Measurements from ENCODE around the gene AMBRA1. TPM values are rescaled to one million over a fixed set of nuclear protein-coding genes. Genes with fewer than 3 reads are reported as not detected.

AMBRA1 gene
- total and polyA plus RNA-seq, 2 donors (not counting 3 experiments of a cell fraction or from before 2014, with no cell fraction given), result 18.4 to 32.4 TPM

- H4K20me1 ChIP-seq (replicated peaks; ENCODE audit: control insufficient read depth, extremely low read depth, insufficient read depth, low read length), result no peaks in the 10 kb centered on the region
- peak; percentile 37 for DNase-seq (ENCODE audit: low read depth, low spot score)
- H3K79me2 ChIP-seq (ENCODE audit: control insufficient read depth, insufficient read depth, low read length), result no peaks in the 10 kb centered on the region
- no peak overlapping the region for H3K4me3 ChIP-seq (replicated peaks in 1 of 3; ENCODE audit: insufficient read depth in 1 of 3, low read depth in 1 of 3, low read length in 3 of 3)
- no peak overlapping the region for H2AFZ ChIP-seq (ENCODE audit: low read depth, low read length)
- H3K4me2 ChIP-seq (ENCODE audit: insufficient read depth, low read length), result no peak overlapping the region
- H3K27ac ChIP-seq (ENCODE audit: insufficient read depth, low read depth, low read length), result no peak overlapping the region
- no peaks in the 10 kb centered on the region for H3K27me3 ChIP-seq (ENCODE audit: control insufficient read depth in 2 of 2, insufficient read depth in 2 of 2, low read length in 2 of 2)
- intact Hi-C loops (cut with micrococcal nuclease), result no loop called here
- no peak overlapping the region for H3K9ac ChIP-seq (replicated peaks; ENCODE audit: extremely low read depth, insufficient read depth, low read length)
- H3K4me1 ChIP-seq (ENCODE audit: control insufficient read depth, extremely low read depth, insufficient read depth, low read length), result no peaks in the 10 kb centered on the region
- no peak for TF ChIP-seq CTCF (IDR thresholded peaks at IDR 0.05; ENCODE audit: extremely low read depth in 1 of 2, insufficient read depth in 1 of 2, low read depth in 1 of 2, low read length in 2 of 2)
- TF ChIP-seq JUN (IDR thresholded peaks at IDR 0.05; ENCODE audit: borderline replicate concordance, insufficient read depth, insufficient read length, low read depth), result no peak
- no peak for TF ChIP-seq GATA2 (IDR thresholded peaks at IDR 0.05; ENCODE audit: insufficient read depth, insufficient read length, low read depth, low read length)
- TF ChIP-seq MAX (IDR thresholded peaks at IDR 0.05; ENCODE audit: insufficient read depth, insufficient read length), result no peak
- TF ChIP-seq FOS (IDR thresholded peaks at IDR 0.05; ENCODE audit: borderline replicate concordance, insufficient read depth, low read length), result no peak
- no peak for TF ChIP-seq MYC (IDR thresholded peaks at IDR 0.05; ENCODE audit: low read depth, low read length)
- TF ChIP-seq EZH2 (IDR thresholded peaks at IDR 0.05; ENCODE audit: borderline replicate concordance, low read depth, low read length, severe bottlenecking), result no peak
- TF ChIP-seq POLR2A (IDR thresholded peaks at IDR 0.05; ENCODE audit: low read depth, low read length), result no peak
- no peak for TF ChIP-seq POLR2AphosphoS5 (IDR thresholded peaks at IDR 0.05; ENCODE audit: insufficient read depth, low read depth, low read length)
- ChIA-PET CTCF (interaction anchor here (0.6 to 2.4 kb wide), 8 partner anchors 9 to 83 kb away, joined by 3 to 10 read pairs (median 4); no protein-coding TSS in a partner anchor), POLR2A (no interaction called here)
- no peak for FAIRE-seq
- dilution Hi-C loops (cut with MboI; ENCODE audit: extremely low pct_ligation_motif_present, low sequenced_read_pairs), result no loop called here
- H3K36me3 ChIP-seq (ENCODE audit: control insufficient read depth in 2 of 2, extremely low read depth in 1 of 2, insufficient read depth in 2 of 2, low read length in 2 of 2), result peaks cover 0 to 2% of the 10 kb centered on the region in 2 experiments
- H3K9me1 ChIP-seq (replicated peaks; ENCODE audit: control insufficient read depth, extremely low read depth, insufficient read depth, low read length), result no peaks in the 10 kb centered on the region
- H3K9me3 ChIP-seq (replicated peaks; ENCODE audit: control insufficient read depth, insufficient read depth, low read length), result no peaks in the 10 kb centered on the region
- BruUV-seq (replicated peaks), result no TSS peak
Measured at GRCh38 chr11:46445920-46446771, 147.7 kb downstream of the AMBRA1 start.
